B cell (primary cell): ENCODE results near the gene CD80. TPM values are rescaled to one million over a fixed set of nuclear protein-coding genes. Genes with fewer than 3 reads are reported as not detected.

Experiments used
- ATAC-seq: fragments of 200-7000 bp; cut with Tn5 transposase; one replicate; pipeline ENCODE4 v1.10.0; 2021; ENCODE audit warnings: low read depth, mild to moderate bottlenecking, moderate number of reproducible peaks, moderate library complexity
- CTCF ChIA-PET: fragments of 350-600 bp; sonication (Branson Sonifier 250); formaldehyde crosslinking; loops from one replicate; lab custom pipeline; 2021; ENCODE audit warnings: antibody characterized with exemption, inconsistent platforms; lab: Charles Lee
- POLR2A ChIA-PET: fragments of 350-600 bp; sonication (Branson Sonifier 250); formaldehyde crosslinking; loops from one replicate; lab custom pipeline; 2021; ENCODE audit warnings: antibody characterized with exemption; lab: Charles Lee
- DNase-seq: peaks from one replicate; pipeline ENCODE4 v3.0.0; 2013
- H2AFZ ChIP-seq: 2 replicates; pipeline ENCODE4 v1.6.1; 2012; ENCODE audit warnings: mild to moderate bottlenecking, low read depth, low read length; ENCODE audit not compliant: insufficient read depth, poor library complexity, severe bottlenecking
- H3K27ac ChIP-seq, 2 donors: 1 replicate in 1 of 2; 2 replicates in 1 of 2; pipeline ENCODE4 v1.5.1; 2012 to 2013; ENCODE audit warnings: low read length in 2 of 2, mild to moderate bottlenecking in 2 of 2, moderate library complexity in 1 of 2
- H3K27me3 ChIP-seq, 4 experiments: fragments of 200-600 bp in 1 of 4; sonication (generic) in 1 of 4; replicated peaks in 1 of 4; 1 replicate in 2 of 4; 2 replicates in 2 of 4; pipeline versions ENCODE4 v1.6.1 to v1.7.0; 2013 to 2016; ENCODE audit warnings: low read length in 3 of 4, mild to moderate bottlenecking in 2 of 4, mixed read lengths in 1 of 4, moderate library complexity in 1 of 4; ENCODE audit not compliant: insufficient read depth in 4 of 4, control insufficient read depth in 3 of 4; ENCODE audit errors: control extremely low read depth in 1 of 4
- H3K36me3 ChIP-seq, 2 experiments: replicated peaks in 1 of 2; 1 replicate in 1 of 2; 2 replicates in 1 of 2; pipeline versions ENCODE4 v1.6.1 to v1.7.1; 2013; ENCODE audit warnings: low read length in 1 of 2; ENCODE audit not compliant: insufficient read depth in 2 of 2, control insufficient read depth in 1 of 2; ENCODE audit errors: control extremely low read depth in 1 of 2, extremely low read depth in 1 of 2
- H3K4me1 ChIP-seq, 2 donors: fragments of 200-600 bp in 1 of 2; sonication (generic) in 1 of 2; 1 replicate in 1 of 2; 2 replicates in 1 of 2; pipeline versions ENCODE4 v1.5.1 to v1.6.1; 2013 to 2017; ENCODE audit warnings: low read length in 2 of 2; ENCODE audit not compliant: control insufficient read depth in 2 of 2, insufficient read depth in 2 of 2
- H3K4me2 ChIP-seq: replicated peaks from 2 replicates; pipeline ENCODE3; 2012; ENCODE audit warnings: mild to moderate bottlenecking, low read depth, low read length; ENCODE audit not compliant: poor library complexity, severe bottlenecking
- H3K4me3 ChIP-seq, 5 experiments: fragments of 200-600 bp in 1 of 5; sonication (generic) in 1 of 5; 1 replicate in 3 of 5; 2 replicates in 2 of 5; pipeline versions ENCODE4 v1.5.1 to v1.7.0; 2011 to 2016; ENCODE audit warnings: low read length in 4 of 5, mild to moderate bottlenecking in 4 of 5, low read depth in 2 of 5, control low read depth in 1 of 5, moderate library complexity in 1 of 5; ENCODE audit not compliant: insufficient read depth in 1 of 5; ENCODE audit errors: control extremely low read depth in 1 of 5, extremely low read depth in 1 of 5
- H3K79me2 ChIP-seq: fragments of 200-600 bp; sonication (generic); one replicate; pipeline ENCODE4 v1.6.0; 2016; ENCODE audit warnings: low read length; ENCODE audit not compliant: control insufficient read depth, insufficient read depth
- H3K9ac ChIP-seq: fragments of 200-600 bp; sonication (generic); 2 replicates; pipeline ENCODE4 v1.6.1; 2017; ENCODE audit warnings: mild to moderate bottlenecking, low read length, moderate library complexity
- H3K9me3 ChIP-seq, 3 donors: one replicate each; pipeline versions ENCODE4 v1.6.1 to v1.7.1; 2013; ENCODE audit warnings: low read length in 2 of 3; ENCODE audit not compliant: control insufficient read depth in 2 of 3, insufficient read depth in 1 of 3; ENCODE audit errors: control extremely low read depth in 1 of 3
- H4K20me1 ChIP-seq: 2 replicates; pipeline ENCODE4 v1.6.0; 2012; ENCODE audit warnings: mild to moderate bottlenecking, low read length; ENCODE audit not compliant: insufficient read depth, control insufficient read depth, poor library complexity, severe bottlenecking
- H3K27ac Mint-ChIP-seq: one replicate; pipeline ENCODE4 v1.8.0; 2021; ENCODE audit warnings: mixed read lengths
- H3K27me3 Mint-ChIP-seq: one replicate; pipeline ENCODE4 v1.8.0; 2021; ENCODE audit warnings: mixed read lengths
- H3K4me1 Mint-ChIP-seq: one replicate; pipeline ENCODE4 v1.8.0; 2021; ENCODE audit warnings: mixed read lengths
- H3K4me3 Mint-ChIP-seq: one replicate; pipeline ENCODE4 v1.8.0; 2021; ENCODE audit warnings: mixed read lengths
- H3K9me3 Mint-ChIP-seq: one replicate; pipeline ENCODE4 v1.8.0; 2022; ENCODE audit warnings: mixed read lengths; ENCODE audit not compliant: insufficient read depth
- EZH2 ChIP-seq: IDR thresholded peaks from 2 replicates; pipeline ENCODE4 v1.6.1; 2012; ENCODE audit warnings: borderline replicate concordance, low read depth, mild to moderate bottlenecking, moderate library complexity, low read length; ENCODE audit not compliant: insufficient read depth, poor library complexity, severe bottlenecking
- WGBS: methylation state at CpG from one replicate; pipeline ENCODE4 v1.1.5; 2013; ENCODE audit warnings: missing lambda C conversion rate; ENCODE audit not compliant: insufficient coverage; 5-methylcytosine and 5-hydroxymethylcytosine counted together
- intact Hi-C: fragments of 100-400 bp; cut with micrococcal nuclease; formaldehyde crosslinking; loops from one replicate; pipeline ENCODE4 v1.10.0; 2022
- polyA plus RNA-seq: library from polyadenylated mRNA; depleted of rRNA; stranded (reverse); fragments of >200 nt; gene quantifications from 2 replicates; pipeline ENCODE4 v1.2.3, GENCODE V29; 2012
- total RNA-seq, 2 donors: library from RNA; stranded (reverse); fragments of 120-200 nt in 1 of 2; gene quantifications; 1 replicate in 1 of 2; 2 replicates in 1 of 2; pipeline versions ENCODE4 v1.2.3 to v1.2.4, GENCODE V29; 2013 to 2022
- TF ChIP-seq, protein P1 (sequence below): fragments of 200-600 bp; IDR thresholded peaks from one replicate; pipeline ENCODE4 v1.8.0; 2022; ENCODE audit warnings: antibody characterized with exemption, mild to moderate bottlenecking

CD80 gene
- total and polyA plus RNA-seq, 2 donors (not counting 1 experiment from before 2014, with no cell fraction given), result 15.0 to 26.5 TPM

- Histone ChIP-seq H3K27me3 (no peaks in the 10 kb centered on the region), H3K36me3 (no peaks in the 10 kb centered on the region), H3K79me2 (no peaks in the 10 kb centered on the region), H2AFZ (peak within 1 kb of the TSS; percentile 95), H3K9me3 (no peaks in the 10 kb centered on the region), H3K4me3 (peak within 1 kb of the TSS; percentile 64 to 94 (median 78)), H3K27ac (peak within 1 kb of the TSS; percentile 94 to 98), H4K20me1 (no peaks in the 10 kb centered on the region), H3K4me2 (peak within 1 kb of the TSS; percentile 92), H3K4me1 (peaks cover 12 to 19% of the 10 kb centered on the region in 2 donors), H3K9ac (peak within 1 kb of the TSS; percentile 97)
- intact Hi-C loops, result loop anchor here (1.0 to 5.0 kb wide), 4 partner anchors 17 to 117 kb away; partner anchors contain the start of genes COX17, TIMMDC1 and TMEM39A
- Mint-ChIP-seq H3K4me1 (peaks cover 30% of the 10 kb centered on the region), H3K27me3 (no peaks in the 10 kb centered on the region), H3K27ac (peak within 1 kb of the TSS; percentile 100), H3K4me3 (peak within 1 kb of the TSS; percentile 99), H3K9me3 (no peaks in the 10 kb centered on the region)
- CTCF ChIA-PET, result interaction anchor here (1.4 to 1.6 kb wide), 3 partner anchors 19 to 24 kb away, joined by 3 to 7 read pairs (median 4); no protein-coding TSS in a partner anchor
- WGBS, result under 1% methylated on average over 62 of the region's 68 CpGs
- ATAC-seq, result peak; percentile 76
- DNase-seq, result peak; percentile 81
- no peak for TF ChIP-seq EZH2
- TF ChIP-seq, protein P1, sequence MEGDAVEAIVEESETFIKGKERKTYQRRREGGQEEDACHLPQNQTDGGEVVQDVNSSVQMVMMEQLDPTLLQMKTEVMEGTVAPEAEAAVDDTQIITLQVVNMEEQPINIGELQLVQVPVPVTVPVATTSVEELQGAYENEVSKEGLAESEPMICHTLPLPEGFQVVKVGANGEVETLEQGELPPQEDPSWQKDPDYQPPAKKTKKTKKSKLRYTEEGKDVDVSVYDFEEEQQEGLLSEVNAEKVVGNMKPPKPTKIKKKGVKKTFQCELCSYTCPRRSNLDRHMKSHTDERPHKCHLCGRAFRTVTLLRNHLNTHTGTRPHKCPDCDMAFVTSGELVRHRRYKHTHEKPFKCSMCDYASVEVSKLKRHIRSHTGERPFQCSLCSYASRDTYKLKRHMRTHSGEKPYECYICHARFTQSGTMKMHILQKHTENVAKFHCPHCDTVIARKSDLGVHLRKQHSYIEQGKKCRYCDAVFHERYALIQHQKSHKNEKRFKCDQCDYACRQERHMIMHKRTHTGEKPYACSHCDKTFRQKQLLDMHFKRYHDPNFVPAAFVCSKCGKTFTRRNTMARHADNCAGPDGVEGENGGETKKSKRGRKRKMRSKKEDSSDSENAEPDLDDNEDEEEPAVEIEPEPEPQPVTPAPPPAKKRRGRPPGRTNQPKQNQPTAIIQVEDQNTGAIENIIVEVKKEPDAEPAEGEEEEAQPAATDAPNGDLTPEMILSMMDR, result no peak
- POLR2A ChIA-PET, result interaction anchor here (0.9 to 1.5 kb wide), 5 partner anchors 9 to 98 kb away, joined by 3 to 5 read pairs (median 4); partner anchors contain the start of genes CD80 and COX17
Observed at GRCh38 chr3:119579366-119580066, 20.1 kb upstream of the CD80 start, which contains the start of gene ADPRH. ADPRH (plus strand) TSS chr3:119579492; CDS start chr3:119582170, 2,678 bp downstream.

- H3K9me3 Mint-ChIP-seq, result no peaks in the 10 kb centered on the region
- Histone ChIP-seq H3K4me1 (peaks cover 4 to 11% of the 10 kb centered on the region in 2 donors), H3K9ac (no peak overlapping the region), H3K79me2 (no peaks in the 10 kb centered on the region), H3K36me3 (no peaks in the 10 kb centered on the region), H3K9me3 (no peaks in the 10 kb centered on the region), H4K20me1 (no peaks in the 10 kb centered on the region), H3K4me3 (no peak overlapping the region), H3K27ac (no peak overlapping the region), H3K4me2 (no peak overlapping the region), H3K27me3 (no peaks in the 10 kb centered on the region), H2AFZ (no peak overlapping the region)
- CTCF ChIA-PET, result no interaction called here
- intact Hi-C loops, result no loop called here
- H3K4me3 Mint-ChIP-seq, result no peak overlapping the region
- no peak overlapping the region for H3K27ac Mint-ChIP-seq
- DNase-seq, result no peak
- no peak for TF ChIP-seq EZH2
- TF ChIP-seq, protein P1, result no peak
- POLR2A ChIA-PET, result no interaction called here
- H3K4me1 Mint-ChIP-seq, result peaks cover 13% of the 10 kb centered on the region
- ATAC-seq, result no peak
- H3K27me3 Mint-ChIP-seq, result no peaks in the 10 kb centered on the region
Observed at GRCh38 chr3:119575507-119575906, 16.1 kb upstream of the CD80 start.
